Vagina (tissue), 2 donors: ENCODE data around the gene BACE2.

Experiments
- CTCF ChIP-seq, 3 experiments: fragments of 450-650 bp in 2 of 3; fragments of 200-600 bp in 1 of 3; sonication (generic) in 1 of 3; IDR thresholded peaks; one replicate each; pipeline ENCODE4 v1.5.1; 2017 to 2019; ENCODE audit warnings: antibody characterized with exemption in 3 of 3, mild to moderate bottlenecking in 2 of 3, moderate library complexity in 2 of 3
- POLR2A ChIP-seq, 2 donors: fragments of 450-650 bp; IDR thresholded peaks; one replicate each; pipeline ENCODE4 v1.6.1; 2017; ENCODE audit warnings: antibody characterized with exemption in 2 of 2, mild to moderate bottlenecking in 2 of 2, moderate library complexity in 2 of 2

- no peak for TF ChIP-seq CTCF (IDR thresholded peaks at IDR 0.05)
- TF ChIP-seq POLR2A (IDR thresholded peaks at IDR 0.05), result no peak
Measured at GRCh38 chr21:41142051-41142795, 25.7 kb upstream of the BACE2 start.
